ENCODE measurements around the gene DTNBP1.

DNA sequence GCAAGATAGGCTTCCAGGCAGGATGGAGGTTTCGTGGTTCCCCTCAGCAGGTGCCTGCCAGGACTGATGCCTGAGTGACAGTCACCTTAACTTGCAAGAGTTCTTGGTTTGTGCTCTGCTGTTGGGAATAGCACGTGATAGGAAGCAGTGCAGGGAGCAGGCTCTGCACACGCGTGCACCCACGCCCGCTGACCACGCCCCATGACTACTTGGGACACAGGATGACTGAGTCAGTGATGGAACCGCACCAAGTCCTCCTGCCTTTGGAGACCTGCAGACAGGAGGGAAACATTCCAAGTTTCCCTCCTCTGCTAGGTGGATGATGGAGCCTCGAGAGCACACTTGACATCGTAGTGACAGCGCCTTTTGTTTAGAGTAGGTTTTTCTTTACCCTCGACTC lies 164.2 kb downstream of the DTNBP1 start:
- TF ChIP-seq EZH2 (optimal IDR thresholded peaks at IDR 0.05; ENCODE audit: low read depth, low read length) = no peak
- TF ChIP-seq, protein P1, sequence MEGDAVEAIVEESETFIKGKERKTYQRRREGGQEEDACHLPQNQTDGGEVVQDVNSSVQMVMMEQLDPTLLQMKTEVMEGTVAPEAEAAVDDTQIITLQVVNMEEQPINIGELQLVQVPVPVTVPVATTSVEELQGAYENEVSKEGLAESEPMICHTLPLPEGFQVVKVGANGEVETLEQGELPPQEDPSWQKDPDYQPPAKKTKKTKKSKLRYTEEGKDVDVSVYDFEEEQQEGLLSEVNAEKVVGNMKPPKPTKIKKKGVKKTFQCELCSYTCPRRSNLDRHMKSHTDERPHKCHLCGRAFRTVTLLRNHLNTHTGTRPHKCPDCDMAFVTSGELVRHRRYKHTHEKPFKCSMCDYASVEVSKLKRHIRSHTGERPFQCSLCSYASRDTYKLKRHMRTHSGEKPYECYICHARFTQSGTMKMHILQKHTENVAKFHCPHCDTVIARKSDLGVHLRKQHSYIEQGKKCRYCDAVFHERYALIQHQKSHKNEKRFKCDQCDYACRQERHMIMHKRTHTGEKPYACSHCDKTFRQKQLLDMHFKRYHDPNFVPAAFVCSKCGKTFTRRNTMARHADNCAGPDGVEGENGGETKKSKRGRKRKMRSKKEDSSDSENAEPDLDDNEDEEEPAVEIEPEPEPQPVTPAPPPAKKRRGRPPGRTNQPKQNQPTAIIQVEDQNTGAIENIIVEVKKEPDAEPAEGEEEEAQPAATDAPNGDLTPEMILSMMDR (IDR thresholded peaks at IDR 0.05; ENCODE audit: low read length) = no peak
- no peak for TF ChIP-seq EZH2phosphoT487 (IDR thresholded peaks at IDR 0.05; ENCODE audit: low read length)
